Memory B cell (primary cell): ENCODE data around the gene PRKCA.

Experiments
- ATAC-seq: fragments of 150-1000 bp; cut with Tn5 transposase; 2 replicates; pipeline ENCODE4 v1.10.0; 2021; ENCODE audit warnings: low read depth, mild to moderate bottlenecking, moderate library complexity
- DNase-seq, 2 donors: peaks; one replicate each; pipeline ENCODE4 v3.0.0; 2022; ENCODE audit warnings: low spot score in 2 of 2
- H3K27ac Mint-ChIP-seq: one replicate; pipeline ENCODE4 v1.8.0; 2022; ENCODE audit warnings: mild to moderate bottlenecking, moderate library complexity, mixed read lengths
- H3K27me3 Mint-ChIP-seq: one replicate; pipeline ENCODE4 v1.8.0; 2022; ENCODE audit warnings: mixed read lengths
- H3K36me3 Mint-ChIP-seq: one replicate; pipeline ENCODE4 v1.8.0; 2022; ENCODE audit warnings: mild to moderate bottlenecking, mixed read lengths
- H3K4me1 Mint-ChIP-seq: one replicate; pipeline ENCODE4 v1.8.0; 2022; ENCODE audit warnings: mixed read lengths
- H3K4me3 Mint-ChIP-seq: one replicate; pipeline ENCODE4 v1.8.0; 2022; ENCODE audit warnings: mild to moderate bottlenecking, moderate library complexity, mixed read lengths
- H3K9me3 Mint-ChIP-seq: one replicate; pipeline ENCODE4 v1.8.0; 2022; ENCODE audit warnings: mixed read lengths

PRKCA gene

DNA sequence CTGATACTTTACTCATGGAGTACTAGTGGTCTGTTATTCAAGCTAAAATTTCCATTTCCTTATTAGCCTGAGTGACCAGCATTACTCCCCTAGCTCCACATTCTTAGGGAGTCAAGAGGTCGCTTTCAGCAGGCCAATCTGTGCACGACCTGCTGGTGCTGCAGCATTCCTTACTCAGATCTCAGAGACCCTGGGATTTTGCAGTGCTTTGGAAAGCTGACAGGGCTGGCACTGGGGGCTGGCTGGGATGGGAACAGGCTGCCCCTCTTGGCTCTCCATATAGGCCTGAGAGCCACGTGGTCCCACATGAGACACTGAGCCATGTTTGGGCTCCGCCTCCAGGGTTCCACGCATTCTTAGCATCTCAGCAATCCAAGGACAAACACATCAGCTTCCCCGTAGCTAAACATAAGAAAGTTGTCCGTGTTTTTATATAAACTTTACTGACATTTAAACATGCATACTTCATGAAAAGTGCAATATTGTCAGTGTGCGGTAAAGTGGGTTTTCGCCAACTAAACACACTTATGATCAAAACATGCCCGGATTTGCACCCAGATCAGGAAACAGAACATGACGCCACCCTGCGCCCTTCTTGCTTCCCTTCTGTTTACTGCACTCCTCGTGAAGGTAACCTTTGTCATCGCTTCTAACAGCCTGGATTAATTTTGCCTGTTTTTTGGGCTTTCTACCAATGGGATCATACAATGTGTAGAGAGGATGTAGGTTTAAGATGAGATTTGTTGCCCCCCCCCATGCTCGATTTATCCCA, 278.0 kb downstream of the PRKCA start:
- no peaks in the 10 kb centered on the region for H3K36me3 Mint-ChIP-seq
- peaks cover 3% of the 10 kb centered on the region for H3K9me3 Mint-ChIP-seq
- H3K4me3 Mint-ChIP-seq, result no peak overlapping the region
- DNase-seq (no peak), ATAC-seq (no peak)
- no peaks in the 10 kb centered on the region for H3K4me1 Mint-ChIP-seq
- H3K27ac Mint-ChIP-seq, result no peak overlapping the region
- H3K27me3 Mint-ChIP-seq, result no peaks in the 10 kb centered on the region

DNA sequence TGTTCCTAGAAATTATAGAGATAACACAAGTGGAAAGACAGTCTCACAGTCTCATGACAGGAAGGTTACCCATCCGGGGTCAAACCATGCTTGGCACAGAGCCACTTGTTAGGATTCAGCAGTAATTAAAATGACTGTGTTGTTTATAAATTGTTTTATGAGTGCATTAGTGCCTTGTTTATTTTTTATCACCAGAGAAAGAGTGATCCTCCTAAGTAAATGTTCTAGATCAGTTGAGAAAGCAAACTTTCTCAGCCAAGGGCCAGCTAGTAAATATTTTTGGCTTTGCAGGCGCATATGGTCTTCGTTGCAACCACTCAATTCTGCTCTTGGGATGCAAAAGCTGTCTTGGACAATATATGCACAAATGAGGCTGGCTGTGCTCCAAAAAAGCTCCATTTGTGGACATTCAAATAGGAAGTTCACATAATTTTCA, 278.6 kb downstream of the PRKCA start:
- H3K27ac Mint-ChIP-seq, result no peak overlapping the region
- DNase-seq (no peak), ATAC-seq (no peak)
- H3K4me1 Mint-ChIP-seq, result no peaks in the 10 kb centered on the region
- H3K27me3 Mint-ChIP-seq, result no peaks in the 10 kb centered on the region
- no peak overlapping the region for H3K4me3 Mint-ChIP-seq
- peaks cover 3% of the 10 kb centered on the region for H3K9me3 Mint-ChIP-seq
- H3K36me3 Mint-ChIP-seq, result no peaks in the 10 kb centered on the region

DNA sequence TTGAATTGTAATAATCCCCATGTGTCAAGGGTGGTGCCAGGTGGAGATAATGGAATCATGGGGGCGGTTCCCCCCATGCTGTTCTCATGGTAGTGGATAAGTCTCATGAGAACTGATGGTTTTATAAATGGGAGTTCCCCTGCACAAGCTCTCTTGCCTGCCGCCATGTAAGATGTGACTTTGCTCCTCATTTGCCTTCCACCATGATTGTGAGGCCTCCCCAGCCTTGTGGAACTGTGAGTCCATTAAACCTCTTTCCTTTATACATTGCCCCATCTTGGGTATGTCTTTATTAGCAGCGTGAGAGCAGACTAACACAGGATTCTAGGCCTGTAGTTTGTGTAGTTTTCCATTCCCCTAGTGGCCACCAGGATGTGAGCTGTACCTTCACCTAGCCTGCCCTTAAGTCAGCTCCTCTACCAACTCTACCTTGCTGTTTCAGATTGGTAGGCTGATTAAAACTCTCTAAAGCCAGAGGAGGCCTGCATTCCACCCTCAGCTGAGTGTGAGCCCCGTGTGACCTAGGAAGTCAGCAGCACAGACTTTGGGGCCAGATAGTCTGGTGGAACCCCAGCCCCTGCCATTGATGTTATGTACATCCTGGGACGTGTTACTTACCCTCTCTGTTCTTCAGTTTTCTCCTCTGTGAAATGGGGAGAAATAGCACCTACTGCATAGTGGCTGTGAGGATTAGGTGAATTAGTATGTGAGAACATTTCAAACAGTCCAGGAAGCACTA, 280.1 kb downstream of the PRKCA start:
- DNase-seq, result no peak
- Mint-ChIP-seq H3K9me3 (peaks cover 3% of the 10 kb centered on the region), H3K27ac (no peak overlapping the region), H3K36me3 (no peaks in the 10 kb centered on the region), H3K4me3 (no peak overlapping the region), H3K4me1 (no peaks in the 10 kb centered on the region), H3K27me3 (no peaks in the 10 kb centered on the region)
- no peak for ATAC-seq

- peaks cover 3% of the 10 kb centered on the region for H3K9me3 Mint-ChIP-seq
- H3K4me3 Mint-ChIP-seq, result no peak overlapping the region
- H3K27me3 Mint-ChIP-seq, result no peaks in the 10 kb centered on the region
- no peaks in the 10 kb centered on the region for H3K36me3 Mint-ChIP-seq
- H3K27ac Mint-ChIP-seq, result no peak overlapping the region
- no peak for ATAC-seq
- H3K4me1 Mint-ChIP-seq, result no peaks in the 10 kb centered on the region
- no peak for DNase-seq
Measured at GRCh38 chr17:66583112-66583748, 280.8 kb downstream of the PRKCA start.

GRCh38 chr17:66584927-66585326, 282.5 kb downstream of the PRKCA start:
- no peak for ATAC-seq
- Mint-ChIP-seq H3K27ac (no peak overlapping the region), H3K4me1 (no peaks in the 10 kb centered on the region), H3K4me3 (no peak overlapping the region), H3K36me3 (no peaks in the 10 kb centered on the region), H3K9me3 (peaks cover 3% of the 10 kb centered on the region), H3K27me3 (no peaks in the 10 kb centered on the region)
- DNase-seq, result no peak

- Mint-ChIP-seq H3K27ac (no peak overlapping the region), H3K9me3 (peaks cover 3% of the 10 kb centered on the region), H3K27me3 (no peaks in the 10 kb centered on the region), H3K36me3 (no peaks in the 10 kb centered on the region), H3K4me3 (no peak overlapping the region), H3K4me1 (no peaks in the 10 kb centered on the region)
- ATAC-seq (no peak), DNase-seq (no peak)
Measured at GRCh38 chr17:66585472-66585871, 283.1 kb downstream of the PRKCA start.

DNA sequence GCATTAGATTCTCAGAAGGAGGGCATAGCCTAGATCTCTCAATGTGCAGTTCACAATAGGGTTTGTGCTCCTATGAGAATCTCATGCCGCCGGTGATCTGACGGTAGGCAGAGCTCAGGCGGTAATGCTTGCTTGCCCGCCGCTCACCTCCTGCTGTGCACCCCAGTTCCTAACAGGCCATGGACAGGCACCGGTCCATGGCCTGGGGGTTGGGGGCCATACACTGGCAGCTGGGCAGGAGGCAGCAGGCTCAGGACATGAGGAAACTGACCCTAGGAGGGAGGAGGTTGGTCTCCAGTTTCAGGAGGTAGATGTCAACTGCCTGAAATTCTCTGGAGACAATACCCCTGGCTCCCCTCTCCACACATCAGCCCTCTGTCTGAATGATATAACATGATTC, 287.5 kb downstream of the PRKCA start:
- no peak for DNase-seq
- Mint-ChIP-seq H3K36me3 (no peaks in the 10 kb centered on the region), H3K27me3 (no peaks in the 10 kb centered on the region), H3K27ac (no peak overlapping the region), H3K4me3 (no peak overlapping the region), H3K4me1 (no peaks in the 10 kb centered on the region), H3K9me3 (no peaks in the 10 kb centered on the region)
- no peak for ATAC-seq

DNA sequence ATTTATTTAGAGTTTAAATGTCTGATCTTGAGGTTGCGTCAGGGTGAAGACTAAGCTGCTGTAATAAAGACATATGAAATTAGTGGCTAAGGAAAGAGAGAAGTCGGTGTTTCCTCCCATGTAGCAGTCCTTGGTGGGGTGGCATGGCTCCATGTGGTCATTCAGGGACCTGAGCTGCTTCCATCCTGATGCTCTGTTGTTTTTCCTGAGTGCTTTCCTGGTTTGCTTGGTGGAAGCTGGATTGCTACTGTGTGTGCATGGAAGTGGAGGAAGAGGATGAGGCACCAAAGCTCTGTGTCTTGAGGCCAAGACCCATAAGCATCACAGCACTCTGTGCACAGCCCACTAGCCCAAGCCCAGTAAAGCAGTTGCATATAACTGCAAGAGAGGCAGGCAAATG, 290.7 kb downstream of the PRKCA start:
- H3K27me3 Mint-ChIP-seq, result no peaks in the 10 kb centered on the region
- H3K4me3 Mint-ChIP-seq, result no peak overlapping the region
- H3K9me3 Mint-ChIP-seq, result no peaks in the 10 kb centered on the region
- H3K36me3 Mint-ChIP-seq, result no peaks in the 10 kb centered on the region
- DNase-seq (no peak), ATAC-seq (no peak)
- H3K4me1 Mint-ChIP-seq, result no peaks in the 10 kb centered on the region
- no peak overlapping the region for H3K27ac Mint-ChIP-seq

- DNase-seq (no peak), ATAC-seq (no peak)
- Mint-ChIP-seq H3K9me3 (no peaks in the 10 kb centered on the region), H3K4me3 (no peak overlapping the region), H3K27me3 (no peaks in the 10 kb centered on the region), H3K36me3 (no peaks in the 10 kb centered on the region), H3K4me1 (no peaks in the 10 kb centered on the region), H3K27ac (no peak overlapping the region)
Measured at GRCh38 chr17:66595893-66596292, 293.5 kb downstream of the PRKCA start.

GRCh38 chr17:66602659-66603384, 300.4 kb downstream of the PRKCA start:
- no peaks in the 10 kb centered on the region for H3K9me3 Mint-ChIP-seq
- no peaks in the 10 kb centered on the region for H3K27me3 Mint-ChIP-seq
- no peaks in the 10 kb centered on the region for H3K36me3 Mint-ChIP-seq
- H3K4me3 Mint-ChIP-seq, result no peak overlapping the region
- no peak for DNase-seq
- H3K4me1 Mint-ChIP-seq, result no peaks in the 10 kb centered on the region
- no peak overlapping the region for H3K27ac Mint-ChIP-seq
- no peak for ATAC-seq

DNA sequence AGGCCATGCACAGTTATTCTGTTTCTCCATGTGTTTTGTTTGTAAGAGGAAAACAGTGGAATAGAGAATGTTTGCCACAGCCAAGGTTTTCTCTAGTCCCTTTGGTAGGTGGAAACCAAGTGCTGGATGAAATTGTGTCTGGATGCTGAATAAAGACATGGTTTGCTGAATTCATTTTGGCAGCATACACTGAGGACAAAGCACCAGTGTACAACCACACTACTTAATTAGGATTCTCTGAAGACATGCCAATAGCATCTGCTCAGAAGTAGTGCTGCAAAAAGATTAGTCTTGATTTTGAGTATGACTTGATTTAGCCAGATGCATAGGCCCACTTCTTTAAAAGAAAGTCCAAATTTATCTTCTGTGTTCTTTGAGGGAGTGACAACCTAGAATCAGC, 302.0 kb downstream of the PRKCA start:
- ATAC-seq (no peak), DNase-seq (no peak)
- Mint-ChIP-seq H3K4me3 (no peak overlapping the region), H3K27me3 (no peaks in the 10 kb centered on the region), H3K27ac (no peak overlapping the region), H3K4me1 (no peaks in the 10 kb centered on the region), H3K9me3 (peaks cover under 1% of the 10 kb centered on the region), H3K36me3 (no peaks in the 10 kb centered on the region)

GRCh38 chr17:66605541-66605940, 303.1 kb downstream of the PRKCA start:
- Mint-ChIP-seq H3K4me1 (no peaks in the 10 kb centered on the region), H3K36me3 (no peaks in the 10 kb centered on the region), H3K4me3 (no peak overlapping the region), H3K27me3 (no peaks in the 10 kb centered on the region), H3K9me3 (peaks cover 1% of the 10 kb centered on the region), H3K27ac (no peak overlapping the region)
- DNase-seq, result no peak
- no peak for ATAC-seq

DNA sequence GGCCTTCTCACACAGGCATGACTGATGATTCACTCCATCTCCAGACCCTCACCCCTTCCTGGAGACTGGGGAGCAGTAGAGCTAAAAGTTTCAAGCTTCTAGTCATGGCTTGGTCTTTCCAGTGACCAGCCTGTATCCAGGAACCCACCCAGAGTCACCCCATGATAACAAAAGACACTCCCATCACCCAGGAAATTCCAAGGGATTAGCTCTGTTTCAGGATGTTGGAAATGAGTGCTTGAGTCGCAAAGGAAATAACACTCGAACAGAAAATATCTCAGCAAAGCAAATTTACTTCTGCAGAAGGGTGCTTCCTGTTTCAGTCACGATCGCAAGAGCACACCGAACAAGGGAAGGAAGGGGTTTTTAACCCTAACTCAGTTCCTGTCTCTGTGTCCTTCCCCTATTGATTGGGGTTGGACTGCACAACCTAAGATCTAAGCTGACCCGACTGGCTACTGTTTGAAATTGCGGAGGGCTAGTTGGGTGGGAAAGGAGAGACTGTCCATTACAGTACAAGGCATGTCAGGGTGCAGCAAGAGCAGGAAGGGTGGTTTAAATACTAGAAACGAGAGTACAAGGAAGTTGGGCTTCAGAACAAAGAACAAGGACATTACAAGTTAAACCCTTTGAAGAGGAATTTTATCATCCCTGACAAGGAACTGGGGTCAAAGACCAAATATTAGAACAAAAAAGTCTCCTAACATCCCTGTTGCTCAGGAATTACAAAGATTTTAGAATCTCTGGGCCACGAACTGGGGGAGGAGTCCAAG, 308.1 kb downstream of the PRKCA start:
- ATAC-seq (no peak), DNase-seq (no peak)
- no peaks in the 10 kb centered on the region for H3K36me3 Mint-ChIP-seq
- no peak overlapping the region for H3K4me3 Mint-ChIP-seq
- H3K9me3 Mint-ChIP-seq, result peaks cover 6% of the 10 kb centered on the region
- H3K4me1 Mint-ChIP-seq, result no peaks in the 10 kb centered on the region
- no peak overlapping the region for H3K27ac Mint-ChIP-seq
- H3K27me3 Mint-ChIP-seq, result no peaks in the 10 kb centered on the region
